Left ventricle myocardium superior (tissue), 1 donor: ENCODE results near the gene ARHGAP8. TPM values are rescaled to one million over a fixed set of nuclear protein-coding genes. Genes with fewer than 3 reads are reported as not detected.
A peak's percentile ranks its signal among the peaks of the same experiment; 100 is the strongest.
"Not testable (repeated sequence)": the region's sequence is repeated elsewhere in the genome, so short reads cannot be mapped to it uniquely, and the experiment has no call there.

ENCODE experiments used
- ATAC-seq: fragments of 200-7000 bp; cut with Tn5 transposase; one replicate; pipeline ENCODE4 v1.9.1; 2020; ENCODE audit warnings: mild to moderate bottlenecking, moderate library complexity
- DNase-seq: peaks from one replicate; pipeline ENCODE4 v3.0.0-alpha.2; 2020
- intact Hi-C: fragments of 100-400 bp; cut with micrococcal nuclease; formaldehyde crosslinking; loops from one replicate; pipeline ENCODE4 v1.11.0; 2022
- total RNA-seq: library from RNA; stranded (reverse); fragmentation: NEBNext Ultra II Directional; extraction: Animal tissue kit (Norgen Biotek cat#: 25700); gene quantifications from one replicate; pipeline ENCODE4 v1.2.1, GENCODE V29; 2021
- donor health status: DM: no; HTN: yes; CAD: no; lungs with severe emphysema.

Gene ARHGAP8
- total RNA-seq, 1 donor from 2014 or later: not detected

- DNase-seq: peak; percentile 4
- intact Hi-C loops: no loop called here
- ATAC-seq: no peak
Measured at GRCh38 chr22:44890416-44891292, 138.3 kb downstream of the ARHGAP8 start.

GRCh38 chr22:44891293-44891747 lies 138.9 kb downstream of the ARHGAP8 start:
- intact Hi-C loops: no loop called here
- ATAC-seq (no peak), DNase-seq (no peak)

GRCh38 chr22:44891791-44892190 lies 139.4 kb downstream of the ARHGAP8 start:
- DNase-seq: no peak
- intact Hi-C loops: no loop called here

GRCh38 chr22:44892243-44892642 lies 139.9 kb downstream of the ARHGAP8 start:
- intact Hi-C loops: no loop called here
- DNase-seq: no peak
- no peak for ATAC-seq

More at GRCh38 chr22:44891791-44892190, 139.4 kb downstream of the ARHGAP8 start:
- no peak for ATAC-seq

GRCh38 chr22:44892803-44893730 lies 140.7 kb downstream of the ARHGAP8 start:
- no peak for DNase-seq
- intact Hi-C loops: no loop called here
- ATAC-seq: no peak

- intact Hi-C loops: no loop called here
- ATAC-seq: no peak
- no peak for DNase-seq
Measured at GRCh38 chr22:44893731-44894080, 141.3 kb downstream of the ARHGAP8 start.

- intact Hi-C loops: no loop called here
- DNase-seq: no peak
- ATAC-seq: no peak
Measured at GRCh38 chr22:44894321-44894720, 141.9 kb downstream of the ARHGAP8 start.

- no peak for DNase-seq
- intact Hi-C loops: no loop called here
Measured at GRCh38 chr22:44894782-44895181, 142.4 kb downstream of the ARHGAP8 start.

GRCh38 chr22:44895296-44896055 lies 143.1 kb downstream of the ARHGAP8 start:
- no peak for DNase-seq
- ATAC-seq: no peak
- intact Hi-C loops: no loop called here

More at GRCh38 chr22:44894782-44895181, 142.4 kb downstream of the ARHGAP8 start:
- no peak for ATAC-seq

GRCh38 chr22:44898236-44898635 lies 145.9 kb downstream of the ARHGAP8 start:
- intact Hi-C loops: no loop called here
- ATAC-seq (no peak), DNase-seq (peak; percentile 11)

- ATAC-seq (no peak), DNase-seq (no peak)
Measured at GRCh38 chr22:44901301-44901700, 148.9 kb downstream of the ARHGAP8 start.

GRCh38 chr22:44903164-44903563 lies 150.8 kb downstream of the ARHGAP8 start:
- peak; percentile 31 for ATAC-seq
- DNase-seq, intact Hi-C loops: not testable (repeated sequence)

More at GRCh38 chr22:44901301-44901700, 148.9 kb downstream of the ARHGAP8 start:
- intact Hi-C loops: no loop called here

- intact Hi-C loops, DNase-seq: not testable (repeated sequence)
- ATAC-seq: peak; percentile 63
Measured at GRCh38 chr22:44904492-44905152, 152.2 kb downstream of the ARHGAP8 start.

- DNase-seq: no peak
- no peak for ATAC-seq
- intact Hi-C loops: no loop called here
Measured at GRCh38 chr22:44906248-44906936, 154.0 kb downstream of the ARHGAP8 start.

GRCh38 chr22:44906999-44907644 lies 154.7 kb downstream of the ARHGAP8 start:
- intact Hi-C loops: no loop called here
- DNase-seq: no peak
- no peak for ATAC-seq

GRCh38 chr22:44907765-44908737 lies 155.7 kb downstream of the ARHGAP8 start:
- ATAC-seq (no peak), DNase-seq (no peak)
- intact Hi-C loops: no loop called here
